NOMO-1 treated with DMSO at 0.1 percent for 48 hours (cell line): Measurements from ENCODE around the gene PLEKHD1.
"Not testable (repeated sequence)": the region's sequence is repeated elsewhere in the genome, so short reads cannot be mapped to it uniquely, and the experiment has no call there.

Experiments
- DNase-seq: peaks from one replicate; lab custom pipeline; 2025; ENCODE audit not compliant: unreplicated experiment; lab: John Stamatoyannopoulos, UW

PLEKHD1 gene

GRCh38 chr14:69481815-69482568 is 2.5 kb upstream of the PLEKHD1 start:
- DNase-seq: peak; percentile 80

GRCh38 chr14:69483765-69484443 is 624 bp upstream of the PLEKHD1 start:
- no peak for DNase-seq

- no peak for DNase-seq
Observed at GRCh38 chr14:69485315-69485660, 760 bp downstream of the PLEKHD1 start.

GRCh38 chr14:69485701-69486100 is 1.2 kb downstream of the PLEKHD1 start:
- DNase-seq: no peak

GRCh38 chr14:69487226-69487625 is 2.7 kb downstream of the PLEKHD1 start:
- no peak for DNase-seq

GRCh38 chr14:69487771-69488170 is 3.2 kb downstream of the PLEKHD1 start:
- no peak for DNase-seq

GRCh38 chr14:69489495-69489894 is 5.0 kb downstream of the PLEKHD1 start:
- no peak for DNase-seq

- DNase-seq: no peak
Observed at GRCh38 chr14:69490219-69490918, 5.8 kb downstream of the PLEKHD1 start.

GRCh38 chr14:69491193-69491592 is 6.7 kb downstream of the PLEKHD1 start:
- no peak for DNase-seq

GRCh38 chr14:69493038-69493437 is 8.5 kb downstream of the PLEKHD1 start:
- DNase-seq: no peak

- DNase-seq: no peak
Observed at GRCh38 chr14:69493791-69494190, 9.3 kb downstream of the PLEKHD1 start.

- no peak for DNase-seq
Observed at GRCh38 chr14:69495341-69495921, 10.9 kb downstream of the PLEKHD1 start.

GRCh38 chr14:69497866-69498265 is 13.3 kb downstream of the PLEKHD1 start:
- DNase-seq: not testable (repeated sequence)

GRCh38 chr14:69498286-69498685 is 13.8 kb downstream of the PLEKHD1 start:
- not testable (repeated sequence) for DNase-seq

- DNase-seq: no peak
Observed at GRCh38 chr14:69499436-69499835, 14.9 kb downstream of the PLEKHD1 start.

- DNase-seq: no peak
Observed at GRCh38 chr14:69500096-69500495, 15.6 kb downstream of the PLEKHD1 start.

GRCh38 chr14:69500736-69501135 is 16.2 kb downstream of the PLEKHD1 start:
- DNase-seq: no peak

GRCh38 chr14:69501423-69501838 is 16.9 kb downstream of the PLEKHD1 start:
- no peak for DNase-seq

GRCh38 chr14:69504775-69505174 is 20.2 kb downstream of the PLEKHD1 start:
- DNase-seq: no peak

- no peak for DNase-seq
Observed at GRCh38 chr14:69505338-69506240, 21.1 kb downstream of the PLEKHD1 start.

GRCh38 chr14:69506241-69506595 is 21.7 kb downstream of the PLEKHD1 start:
- DNase-seq: no peak
